GM21381 (cell line): ENCODE measurements around the gene LMAN2L.

Source experiments
- ATAC-seq: cut with Tn5 transposase; IDR thresholded peaks from one replicate; pipeline ENCODE4 v1.9.1; 2021; ENCODE audit warnings: mild to moderate bottlenecking, moderate library complexity; ENCODE audit not compliant: unreplicated experiment

LMAN2L gene

GRCh38 chr2:96739633-96740428 is at the start of gene LMAN2L:
Gene LMAN2L, minus strand, starts transcription at chr2:96740064. Its CDS starts 24 bp downstream, at chr2:96740040.
- ATAC-seq = peak; percentile 98

- no peak for ATAC-seq
Observed at GRCh38 chr2:96789245-96789617, 49.4 kb upstream of the LMAN2L start.

GRCh38 chr2:96788442-96789244 is 48.8 kb upstream of the LMAN2L start:
- no peak for ATAC-seq

GRCh38 chr2:96787411-96787810 is 47.5 kb upstream of the LMAN2L start:
- ATAC-seq = no peak

- no peak for ATAC-seq
Observed at GRCh38 chr2:96783388-96783787, 43.5 kb upstream of the LMAN2L start.

- no peak for ATAC-seq
Observed at GRCh38 chr2:96775160-96775559, 35.3 kb upstream of the LMAN2L start.

GRCh38 chr2:96773922-96774321 is 34.1 kb upstream of the LMAN2L start:
- peak; percentile 37 for ATAC-seq

GRCh38 chr2:96772903-96773671 is 33.2 kb upstream of the LMAN2L start:
- no peak for ATAC-seq

GRCh38 chr2:96771796-96772618 is 32.1 kb upstream of the LMAN2L start:
- no peak for ATAC-seq

- no peak for ATAC-seq
Observed at GRCh38 chr2:96770442-96771202, 30.8 kb upstream of the LMAN2L start.

- ATAC-seq = no peak
Observed at GRCh38 chr2:96769814-96770213, 29.9 kb upstream of the LMAN2L start.

- no peak for ATAC-seq
Observed at GRCh38 chr2:96768083-96768561, 28.3 kb upstream of the LMAN2L start.

GRCh38 chr2:96767135-96767871 is 27.4 kb upstream of the LMAN2L start:
- ATAC-seq = no peak

GRCh38 chr2:96764253-96764637 is 24.4 kb upstream of the LMAN2L start:
- no peak for ATAC-seq

- no peak for ATAC-seq
Observed at GRCh38 chr2:96763511-96764252, 23.8 kb upstream of the LMAN2L start.

GRCh38 chr2:96762529-96763311 is 22.9 kb upstream of the LMAN2L start:
- ATAC-seq = no peak
